ENCODE measurements around the gene FCHSD2. TPM values are rescaled to one million over a fixed set of nuclear protein-coding genes. Genes with fewer than 3 reads are reported as not detected.
A peak's percentile ranks its signal among the peaks of the same experiment; 100 is the strongest.

FCHSD2 gene
- total RNA-seq, 6 donors from 2014 or later: 22.5 to 55.6 (median 42.7) TPM

DNA sequence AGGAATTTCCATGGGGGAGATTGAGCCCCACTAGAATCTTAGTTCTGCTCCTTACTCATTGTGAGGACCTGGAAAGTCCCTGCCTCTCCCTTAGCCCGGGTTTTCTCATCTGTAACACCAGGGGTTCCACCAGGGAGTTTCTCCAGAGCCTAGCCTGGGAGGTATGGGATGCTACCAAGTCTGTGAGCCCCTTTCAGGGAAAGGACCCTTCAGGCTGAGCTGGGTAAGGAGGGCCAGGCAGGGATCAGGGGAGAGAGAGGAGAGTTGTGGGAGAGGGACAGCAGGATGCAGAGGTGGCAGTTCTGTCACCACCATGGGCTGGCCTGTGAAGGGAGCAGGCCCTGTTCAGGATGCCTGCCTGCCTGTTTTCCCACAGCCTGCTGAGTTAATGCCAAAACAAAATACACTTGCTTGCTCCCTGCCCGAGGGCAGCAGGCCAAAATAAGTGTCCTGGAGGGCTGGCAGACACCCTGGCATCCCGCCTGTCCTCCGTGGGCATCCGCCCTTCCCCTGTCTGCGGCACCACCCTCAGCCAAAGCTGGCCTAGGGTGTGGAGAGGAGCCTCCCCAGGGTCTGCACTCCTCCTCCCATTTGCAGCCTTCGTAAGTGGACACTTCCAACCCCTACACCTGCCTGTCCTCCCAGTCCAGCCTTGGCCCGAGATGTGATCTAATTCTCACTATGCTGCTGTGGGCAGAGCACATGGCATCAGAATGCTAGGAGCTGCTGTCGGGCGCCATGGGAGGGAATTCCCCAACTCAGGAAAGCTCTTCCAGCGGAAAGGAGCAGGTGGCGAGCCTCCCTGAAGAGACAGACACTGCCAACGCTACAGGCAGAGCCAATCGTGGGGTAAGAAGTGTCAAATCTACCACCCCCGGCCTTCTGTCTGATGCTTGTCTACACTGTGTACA lies 5.9 kb upstream of the FCHSD2 start:
- Histone ChIP-seq H3K4me3 (no peak overlapping the region), H3K4me1 (peaks cover 30 to 38% (median 34%) of the 10 kb centered on the region in 4 donors), H3K9me3 (no peaks in the 10 kb centered on the region), H3K27ac (peak overlapping the region in 3 of 4 donors; percentile 40 to 53 (median 43)), H3K27me3 (no peaks in the 10 kb centered on the region), H3K36me3 (no peaks in the 10 kb centered on the region)
- WGBS, 2 donors: 50 to 52% methylated on average over 11 to 15 of the region's 15 CpGs
- ATAC-seq (ENCODE audit: low FRiP score in 2 of 2) (no peak), DNase-seq (peak in 1 of 2 donors; percentile 54)
- TF ChIP-seq EP300 (IDR thresholded peaks at IDR 0.05) (no peak), POLR2A (IDR thresholded peaks at IDR 0.05) (no peak), POLR2AphosphoS5 (IDR thresholded peaks at IDR 0.05) (no peak)
- TF ChIP-seq, protein P1, sequence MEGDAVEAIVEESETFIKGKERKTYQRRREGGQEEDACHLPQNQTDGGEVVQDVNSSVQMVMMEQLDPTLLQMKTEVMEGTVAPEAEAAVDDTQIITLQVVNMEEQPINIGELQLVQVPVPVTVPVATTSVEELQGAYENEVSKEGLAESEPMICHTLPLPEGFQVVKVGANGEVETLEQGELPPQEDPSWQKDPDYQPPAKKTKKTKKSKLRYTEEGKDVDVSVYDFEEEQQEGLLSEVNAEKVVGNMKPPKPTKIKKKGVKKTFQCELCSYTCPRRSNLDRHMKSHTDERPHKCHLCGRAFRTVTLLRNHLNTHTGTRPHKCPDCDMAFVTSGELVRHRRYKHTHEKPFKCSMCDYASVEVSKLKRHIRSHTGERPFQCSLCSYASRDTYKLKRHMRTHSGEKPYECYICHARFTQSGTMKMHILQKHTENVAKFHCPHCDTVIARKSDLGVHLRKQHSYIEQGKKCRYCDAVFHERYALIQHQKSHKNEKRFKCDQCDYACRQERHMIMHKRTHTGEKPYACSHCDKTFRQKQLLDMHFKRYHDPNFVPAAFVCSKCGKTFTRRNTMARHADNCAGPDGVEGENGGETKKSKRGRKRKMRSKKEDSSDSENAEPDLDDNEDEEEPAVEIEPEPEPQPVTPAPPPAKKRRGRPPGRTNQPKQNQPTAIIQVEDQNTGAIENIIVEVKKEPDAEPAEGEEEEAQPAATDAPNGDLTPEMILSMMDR (IDR thresholded peaks at IDR 0.05): no peak

DNA sequence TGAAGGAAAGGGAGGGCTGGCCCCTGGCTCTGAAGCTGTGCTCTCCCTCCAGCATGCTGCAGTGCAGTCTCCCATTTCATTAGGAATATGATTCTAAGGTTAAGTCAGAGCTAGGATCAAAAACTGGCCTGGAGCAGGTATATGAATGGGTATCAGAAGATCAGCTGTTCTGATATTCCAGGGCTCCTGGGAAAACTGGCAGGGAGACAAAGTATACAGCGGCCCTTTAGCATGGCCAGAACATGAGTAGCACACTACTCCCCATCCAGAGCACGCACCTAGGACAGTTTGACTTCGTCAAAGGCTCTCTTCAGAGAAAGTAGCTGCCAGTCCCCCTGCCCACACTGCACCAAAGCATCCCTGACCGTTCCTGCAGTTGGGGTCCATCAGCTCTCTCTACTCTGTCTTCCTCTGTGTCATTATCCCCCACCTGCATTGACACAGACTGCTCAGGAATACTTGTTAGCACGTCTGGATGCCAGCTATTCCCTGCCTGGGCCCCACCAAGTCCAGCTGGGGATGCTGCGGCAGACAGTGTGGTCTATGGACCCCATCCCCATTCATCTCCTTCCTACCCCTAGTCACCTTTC lies 4.0 kb upstream of the FCHSD2 start:
- Histone ChIP-seq H3K4me3 (no peak overlapping the region), H3K9me3 (no peaks in the 10 kb centered on the region), H3K27me3 (no peaks in the 10 kb centered on the region), H3K36me3 (no peaks in the 10 kb centered on the region), H3K27ac (peak overlapping the region in 1 of 4 donors; percentile 1), H3K4me1 (peaks cover 31 to 36% (median 33%) of the 10 kb centered on the region in 4 donors)
- TF ChIP-seq POLR2A (IDR thresholded peaks at IDR 0.05): no peak
- no peak for TF ChIP-seq EP300 (IDR thresholded peaks at IDR 0.05)
- WGBS, 2 donors: 92 to 95% methylated on average over 6 of the region's 6 CpGs
- ATAC-seq (ENCODE audit: low FRiP score in 2 of 2) (no peak), DNase-seq (no peak)

DNA sequence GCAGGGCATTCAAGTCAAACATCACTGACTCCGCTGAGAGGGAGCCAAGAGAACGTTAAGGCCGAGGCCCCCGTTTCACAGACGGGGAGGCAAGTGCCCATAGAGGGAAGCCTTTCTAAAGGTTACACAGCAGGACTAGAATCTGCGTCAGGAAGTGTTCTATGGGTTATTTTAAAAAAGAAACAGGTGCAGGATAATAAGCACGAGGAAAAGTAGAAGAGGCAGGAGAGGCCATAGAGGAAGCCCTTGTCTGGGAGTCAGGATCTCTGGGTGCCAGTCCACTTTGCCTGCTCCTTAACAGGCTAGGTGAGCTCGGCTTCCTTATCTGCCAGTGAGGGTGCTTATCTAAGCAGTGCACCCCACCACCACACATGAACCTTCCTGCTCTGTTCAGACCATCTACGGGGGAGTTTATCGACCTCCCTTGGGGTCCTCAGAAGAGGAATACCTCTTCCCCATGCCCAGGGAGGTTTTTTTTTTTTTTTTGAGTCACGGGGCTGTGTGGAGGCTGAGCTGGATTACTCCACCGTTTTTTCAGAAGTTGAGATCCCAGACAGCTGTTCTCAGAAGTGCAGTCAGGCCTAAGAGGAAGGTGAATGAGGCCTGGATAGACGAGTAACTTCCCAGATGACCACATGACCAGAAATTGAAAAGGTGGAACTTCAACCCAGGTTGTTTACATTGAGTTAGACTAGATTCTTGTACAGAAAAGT lies 1.2 kb upstream of the FCHSD2 start:
- Histone ChIP-seq H3K4me1 (peaks cover 38 to 45% (median 43%) of the 10 kb centered on the region in 4 donors), H3K9me3 (no peaks in the 10 kb centered on the region), H3K4me3 (peak overlapping the region in 3 of 4 donors; percentile 79 to 99 (median 80)), H3K36me3 (no peaks in the 10 kb centered on the region), H3K27me3 (no peaks in the 10 kb centered on the region), H3K27ac (peak overlapping the region; percentile 90 to 98 (median 98))
- DNase-seq (peak in 1 of 2 donors; percentile 62), ATAC-seq (ENCODE audit: low FRiP score in 2 of 2) (peak in 1 of 2 donors; percentile 1)
- 11 to 13% methylated on average over 13 of the region's 13 CpGs for WGBS, 2 donors
- TF ChIP-seq, protein P1 (IDR thresholded peaks at IDR 0.05): no peak
- TF ChIP-seq POLR2AphosphoS5 (IDR thresholded peaks at IDR 0.05): peak in 1 of 2 donors; percentile 9
- no peak for TF ChIP-seq POLR2A (IDR thresholded peaks at IDR 0.05)

DNA sequence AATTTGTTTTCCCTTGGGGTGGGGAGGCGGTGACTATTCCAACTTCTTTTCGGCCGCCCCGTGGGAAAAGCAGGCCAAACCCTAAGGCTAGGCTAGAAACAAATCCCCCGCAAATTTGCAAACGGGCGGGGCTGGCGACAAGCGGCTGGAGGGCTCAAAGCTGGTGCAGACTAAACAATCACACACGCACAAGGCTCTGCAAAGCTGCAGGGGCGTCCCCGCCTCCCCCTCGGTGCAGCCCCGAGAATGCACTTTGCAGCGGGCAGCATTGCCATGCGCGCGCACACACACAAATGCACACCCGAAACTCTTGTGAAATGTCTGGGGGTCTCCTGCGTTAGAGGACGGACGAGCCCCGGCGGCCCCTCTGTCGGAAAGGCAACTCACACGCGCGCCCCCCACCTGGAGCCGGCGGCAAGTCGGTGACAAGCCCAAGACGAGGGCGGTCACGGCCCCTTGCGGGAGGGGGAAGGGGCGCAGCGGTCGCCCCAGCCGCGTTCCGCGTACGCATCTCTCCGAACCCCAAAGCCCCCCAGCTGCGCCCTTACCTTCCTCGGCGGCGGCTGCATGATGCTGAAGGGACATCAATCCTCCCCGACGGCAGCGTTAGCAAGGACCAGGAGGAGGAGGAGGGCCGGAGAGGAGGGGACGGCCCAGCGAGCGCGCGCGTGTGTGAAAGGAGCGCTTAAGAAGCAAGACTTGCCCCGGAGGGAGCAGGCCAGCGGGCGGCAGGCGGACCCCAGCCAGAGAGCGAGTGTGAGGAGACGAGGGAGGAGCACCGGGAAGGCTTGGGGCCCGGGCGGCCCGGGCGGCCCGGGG lies 600 bp downstream of the FCHSD2 start:
- no peaks in the 10 kb centered on the region for H3K9me3 ChIP-seq
- no peaks in the 10 kb centered on the region for H3K27me3 ChIP-seq
- peaks cover 28 to 52% (median 42%) of the 10 kb centered on the region in 4 donors for H3K4me1 ChIP-seq
- WGBS, 2 donors: 0 to 2% methylated on average over 41 to 62 of the region's 71 CpGs
- peak; percentile 65 to 95 for DNase-seq
- peak; percentile 30 to 71 for ATAC-seq (ENCODE audit: low FRiP score in 2 of 2)
- H3K27ac ChIP-seq: peak overlapping the region; percentile 90 to 98 (median 98)
- H3K36me3 ChIP-seq: no peaks in the 10 kb centered on the region
- TF ChIP-seq, protein P1 (IDR thresholded peaks at IDR 0.05): peak in 1 of 6 experiments; percentile 8
- TF ChIP-seq POLR2AphosphoS5 (IDR thresholded peaks at IDR 0.05): no peak
- peak overlapping the region; percentile 79 to 99 (median 83) for H3K4me3 ChIP-seq

Measured in upper lobe of left lung (tissue), 6 donors.